SJCRH30 (cell line): Measurements from ENCODE around the gene GTF2F1. TPM values are rescaled to one million over a fixed set of nuclear protein-coding genes. Genes with fewer than 3 reads are reported as not detected.

ENCODE experiments used
- total RNA-seq: library from RNA; depleted of rRNA; stranded (reverse); fragments of >200 nt; shearing (Covaris generic); gene quantifications from 2 replicates; pipeline ENCODE4 v1.2.3, GENCODE V29; 2014; rRNA removed

Gene GTF2F1
- total RNA-seq, 1 experiment from 2014 or later: 49.0 TPM

Other genes starting within 250 kb of the GTF2F1 start
- gene MLLT1, start 113.2 kb downstream of the GTF2F1 start, total RNA-seq: 23.3 and 23.8 TPM in 2 replicates
- not detected in 2 replicates for gene ACER1, start 59.6 kb downstream of the GTF2F1 start, total RNA-seq
- gene CLPP, start 31.6 kb downstream of the GTF2F1 start, total RNA-seq: 65.1 and 67.6 TPM in 2 replicates
- gene ALKBH7, start 20.4 kb downstream of the GTF2F1 start, total RNA-seq: 24.6 and 28.5 TPM in 2 replicates
- 1.2 and 1.4 TPM in 2 replicates for gene PSPN, start 17.2 kb downstream of the GTF2F1 start, total RNA-seq
- 197 and 209 TPM in 2 replicates for gene KHSRP, start 31.6 kb upstream of the GTF2F1 start, total RNA-seq
- 0.14 TPM in 1 of 2 replicates, not detected in the other for gene SLC25A41, start 40.6 kb upstream of the GTF2F1 start, total RNA-seq
- 9.6 and 12.4 TPM in 2 replicates for gene SLC25A23, start 66.6 kb upstream of the GTF2F1 start, total RNA-seq
- not detected in 2 replicates for gene CRB3, start 71.1 kb upstream of the GTF2F1 start, total RNA-seq
- not detected in 2 replicates for gene DENND1C, start 88.6 kb upstream of the GTF2F1 start, total RNA-seq
- not detected in 2 replicates for gene TUBB4A, start 109.1 kb upstream of the GTF2F1 start, total RNA-seq
- not detected in 2 replicates for gene TNFSF9, start 137.9 kb upstream of the GTF2F1 start, total RNA-seq
- not detected in 2 replicates for gene CD70, start 198.0 kb upstream of the GTF2F1 start, total RNA-seq